CD8-positive, alpha-beta memory T cell (primary cell): ENCODE results near the gene FAM110D. TPM values are rescaled to one million over a fixed set of nuclear protein-coding genes. Genes with fewer than 3 reads are reported as not detected.

Source experiments
- CTCF ChIA-PET: fragments of 350-600 bp; sonication (Branson Sonifier 250); formaldehyde crosslinking; loops from one replicate; lab custom pipeline; 2021; ENCODE audit warnings: antibody characterized with exemption; lab: Charles Lee
- POLR2A ChIA-PET: fragments of 350-600 bp; sonication (Branson Sonifier 250); formaldehyde crosslinking; loops from one replicate; lab custom pipeline; 2021; ENCODE audit warnings: antibody characterized with exemption; lab: Charles Lee
- DNase-seq, 5 donors: peaks; one replicate each; pipeline versions ENCODE4 v3.0.0 to v3.0.0-alpha.2; 2020 to 2022; ENCODE audit warnings: mixed read lengths in 1 of 5
- H3K27ac ChIP-seq: one replicate; pipeline ENCODE4 v1.7.0; 2013; ENCODE audit warnings: low read depth, mild to moderate bottlenecking, low read length, moderate library complexity
- H3K27me3 ChIP-seq: 2 replicates; pipeline ENCODE4 v1.7.0; 2013; ENCODE audit warnings: low read length, mild to moderate bottlenecking; ENCODE audit not compliant: insufficient read depth, poor library complexity, severe bottlenecking
- H3K36me3 ChIP-seq: 2 replicates; pipeline ENCODE4 v1.7.0; 2013; ENCODE audit warnings: mild to moderate bottlenecking, low read length, moderate library complexity; ENCODE audit not compliant: insufficient read depth
- H3K4me1 ChIP-seq: 2 replicates; pipeline ENCODE4 v1.7.0; 2013; ENCODE audit warnings: mild to moderate bottlenecking, low read length, moderate library complexity; ENCODE audit not compliant: insufficient read depth
- H3K4me3 ChIP-seq: 2 replicates; pipeline ENCODE4 v1.7.0; 2013; ENCODE audit warnings: mild to moderate bottlenecking, low read length
- H3K9me3 ChIP-seq: 2 replicates; pipeline ENCODE4 v1.7.0; 2013; ENCODE audit warnings: mild to moderate bottlenecking, low read length
- H3K27ac Mint-ChIP-seq, 8 donors: one replicate each; pipeline ENCODE4 v1.8.0; 2020 to 2021; ENCODE audit warnings: mixed read lengths in 8 of 8, mild to moderate bottlenecking in 6 of 8, inconsistent platforms in 3 of 8, moderate library complexity in 3 of 8
- H3K27me3 Mint-ChIP-seq, 2 donors: one replicate each; pipeline ENCODE4 v1.8.0; 2020 to 2021; ENCODE audit warnings: mixed read lengths in 2 of 2, mild to moderate bottlenecking in 1 of 2, moderate library complexity in 1 of 2
- H3K36me3 Mint-ChIP-seq, 3 donors: one replicate each; pipeline ENCODE4 v1.8.0; 2020 to 2021; ENCODE audit warnings: mixed read lengths in 3 of 3, inconsistent platforms in 1 of 3, mild to moderate bottlenecking in 1 of 3
- H3K4me1 Mint-ChIP-seq, 3 donors: one replicate each; pipeline ENCODE4 v1.8.0; 2020 to 2021; ENCODE audit warnings: mixed read lengths in 3 of 3, inconsistent platforms in 1 of 3, mild to moderate bottlenecking in 1 of 3
- H3K4me3 Mint-ChIP-seq, 7 donors: one replicate each; pipeline ENCODE4 v1.8.0; 2020 to 2021; ENCODE audit warnings: mixed read lengths in 7 of 7, mild to moderate bottlenecking in 6 of 7, moderate library complexity in 4 of 7, inconsistent platforms in 2 of 7
- H3K9me3 Mint-ChIP-seq, 5 donors: one replicate each; pipeline ENCODE4 v1.8.0; 2020 to 2022; ENCODE audit warnings: mixed read lengths in 5 of 5, mild to moderate bottlenecking in 3 of 5, moderate library complexity in 2 of 5, inconsistent platforms in 1 of 5
- polyA plus RNA-seq: library from polyadenylated mRNA; unstranded; fragments of 300-500 nt; fragmentation: Illumina TruSeq; gene quantifications from one replicate; pipeline ENCODE4 v1.2.3, GENCODE V29; 2021
- total RNA-seq, 2 experiments: library from RNA; stranded (reverse); gene quantifications; one replicate each; pipeline ENCODE4 v1.2.3, GENCODE V29; 2021

FAM110D gene
- total and polyA plus RNA-seq, 3 experiments from 2014 or later, result not detected

DNA sequence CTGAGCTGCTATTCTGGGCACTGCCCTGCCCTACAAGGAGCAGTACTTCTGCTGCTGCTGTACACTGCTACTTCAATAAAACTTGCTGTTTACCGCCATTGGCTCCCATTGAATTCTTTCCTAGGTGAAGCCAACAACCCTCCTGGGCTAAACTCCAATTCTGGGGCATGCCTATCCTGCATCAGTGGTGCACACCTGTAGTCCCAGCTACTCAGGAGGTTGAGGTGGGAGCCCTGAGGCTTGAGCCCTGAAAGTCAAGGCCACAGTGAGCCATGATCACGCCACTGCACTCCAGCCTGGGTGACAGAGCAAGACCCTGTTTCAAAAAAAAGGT, 26.1 kb upstream of the FAM110D start:
- no peak overlapping the region for H3K27ac ChIP-seq
- Mint-ChIP-seq H3K27ac (no peak overlapping the region), H3K4me1 (peaks cover 3 to 9% (median 9%) of the 10 kb centered on the region in 3 donors), H3K36me3 (peaks cover 0 to 2% (median 0%) of the 10 kb centered on the region in 3 donors), H3K4me3 (no peak overlapping the region), H3K9me3 (peaks cover 0 to 3% (median 0%) of the 10 kb centered on the region in 5 donors), H3K27me3 (peaks cover 0 to 17% of the 10 kb centered on the region in 2 donors)
- no peaks in the 10 kb centered on the region for H3K36me3 ChIP-seq
- ChIA-PET CTCF (interaction anchor here (0.6 to 1.3 kb wide), 2 partner anchors 12 to 1245 kb away, joined by 3 read pairs; no protein-coding TSS in a partner anchor), POLR2A (interaction anchor here (0.7 kb wide), 1 partner anchor 35 kb away, joined by 3 read pairs; no protein-coding TSS in a partner anchor)
- DNase-seq, result no peak
- no peak overlapping the region for H3K4me3 ChIP-seq
- peaks cover 5% of the 10 kb centered on the region for H3K4me1 ChIP-seq
- H3K27me3 ChIP-seq, result no peaks in the 10 kb centered on the region
- no peaks in the 10 kb centered on the region for H3K9me3 ChIP-seq

DNA sequence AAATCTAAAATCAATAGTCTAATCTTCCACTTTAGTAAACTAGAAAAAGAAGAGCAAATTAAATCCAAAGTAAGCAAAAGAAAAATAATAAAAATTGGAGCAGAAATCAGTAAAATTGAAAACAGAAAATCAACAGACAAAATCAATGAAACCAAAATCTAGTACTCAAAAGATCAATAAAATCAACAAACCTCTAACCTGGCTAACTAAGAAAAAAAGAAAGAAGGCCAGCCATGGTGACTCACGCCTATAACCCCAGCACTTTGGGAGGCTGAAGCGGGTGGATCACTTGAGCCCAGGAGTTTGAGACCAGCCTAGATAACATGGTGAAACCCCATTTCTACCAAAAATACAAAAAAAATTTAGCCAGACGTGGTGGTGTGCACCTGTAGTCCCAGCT, 24.4 kb upstream of the FAM110D start:
- H3K9me3 Mint-ChIP-seq, result peaks cover 0 to 3% (median 0%) of the 10 kb centered on the region in 5 donors
- H3K36me3 ChIP-seq, result no peaks in the 10 kb centered on the region
- ChIA-PET POLR2A (no interaction called here), CTCF (no interaction called here)
- peaks cover 4 to 9% (median 8%) of the 10 kb centered on the region in 3 donors for H3K4me1 Mint-ChIP-seq
- no peak overlapping the region for H3K27ac Mint-ChIP-seq
- H3K4me3 Mint-ChIP-seq, result no peak overlapping the region
- H3K27me3 Mint-ChIP-seq, result peaks cover 0 to 12% of the 10 kb centered on the region in 2 donors
- no peak overlapping the region for H3K27ac ChIP-seq
- no peak overlapping the region for H3K4me3 ChIP-seq
- DNase-seq, result no peak
- no peaks in the 10 kb centered on the region for H3K27me3 ChIP-seq
- no peaks in the 10 kb centered on the region for H3K9me3 ChIP-seq
- peaks cover 0 to 2% (median 0%) of the 10 kb centered on the region in 3 donors for H3K36me3 Mint-ChIP-seq
- H3K4me1 ChIP-seq, result peaks cover 8% of the 10 kb centered on the region

DNA sequence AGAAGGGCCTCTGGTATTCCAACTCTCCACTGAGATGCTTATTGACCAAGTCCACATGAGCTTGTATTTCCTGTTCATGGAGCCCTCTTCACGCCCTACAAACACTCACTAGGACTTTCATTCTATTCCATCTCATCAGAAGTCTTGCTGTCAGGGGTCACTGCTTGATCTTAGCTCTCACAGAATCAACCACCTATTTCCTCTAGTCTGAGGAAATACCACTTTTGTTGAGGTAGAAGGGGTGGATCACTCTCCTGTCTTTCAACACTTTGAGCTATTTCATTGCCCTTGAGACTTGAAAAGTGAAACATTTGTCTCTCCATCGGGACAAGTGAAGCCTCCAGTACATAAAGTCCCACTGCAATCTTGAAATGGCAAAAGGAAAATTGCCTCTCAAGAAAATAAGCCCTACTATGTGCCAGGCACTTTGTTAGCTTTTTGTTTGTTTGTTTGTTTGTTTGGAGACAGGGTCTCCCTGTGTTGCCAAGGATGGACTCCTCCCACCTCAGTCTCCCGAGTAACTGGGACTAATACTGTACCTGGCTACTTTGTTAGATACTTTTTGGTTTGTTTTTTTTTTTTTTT, 19.8 kb upstream of the FAM110D start:
- H3K27ac Mint-ChIP-seq, result peak overlapping the region in 3 of 8 donors; percentile 2 to 47 (median 38)
- H3K4me1 Mint-ChIP-seq, result peaks cover 4 to 9% (median 8%) of the 10 kb centered on the region in 3 donors
- CTCF ChIA-PET, result interaction anchor here (0.7 to 1.7 kb wide), 7 partner anchors 32 to 683 kb away, joined by 3 to 5 read pairs (median 3); no protein-coding TSS in a partner anchor
- H3K4me3 ChIP-seq, result no peak overlapping the region
- H3K36me3 Mint-ChIP-seq, result no peaks in the 10 kb centered on the region
- no peaks in the 10 kb centered on the region for H3K27me3 ChIP-seq
- H3K4me1 ChIP-seq, result peaks cover 8% of the 10 kb centered on the region
- no peaks in the 10 kb centered on the region for H3K36me3 ChIP-seq
- peak overlapping the region; percentile 3 for H3K27ac ChIP-seq
- peak in 1 of 5 donors; percentile 31 for DNase-seq
- H3K9me3 ChIP-seq, result no peaks in the 10 kb centered on the region
- H3K4me3 Mint-ChIP-seq, result no peak overlapping the region
- peaks cover 0 to 3% (median 0%) of the 10 kb centered on the region in 5 donors for H3K9me3 Mint-ChIP-seq
- POLR2A ChIA-PET, result interaction anchor here (1.8 kb wide), 1 partner anchor 28 kb away, joined by 5 read pairs; the partner anchor contains the start of gene PDIK1L
- H3K27me3 Mint-ChIP-seq, result peaks cover 0 to 3% of the 10 kb centered on the region in 2 donors

DNA sequence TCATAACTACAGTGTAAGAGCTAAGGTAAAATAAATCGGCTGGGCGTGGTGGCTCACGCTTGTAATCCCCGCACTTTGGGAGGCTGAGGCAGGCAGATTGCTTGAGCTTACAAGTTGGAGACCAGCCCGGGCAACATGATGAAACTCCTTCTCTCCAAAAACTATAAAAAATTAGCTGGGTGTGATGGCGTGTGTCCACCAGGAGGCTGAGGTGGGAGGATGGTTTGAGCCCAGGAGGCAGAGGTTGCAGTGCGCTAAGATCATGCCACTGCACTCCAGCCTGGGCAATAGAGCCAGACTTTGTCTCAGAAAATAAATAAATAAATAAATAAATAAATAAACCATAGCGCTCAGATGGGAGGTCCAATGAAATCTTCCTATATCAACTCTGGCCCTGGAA, 16.7 kb upstream of the FAM110D start:
- CTCF ChIA-PET, result interaction anchor here (1.0 to 6.5 kb wide), 10 partner anchors 14 to 173 kb away, joined by 3 to 122 read pairs (median 6); partner anchors contain the start of genes CEP85 and PDIK1L

DNA sequence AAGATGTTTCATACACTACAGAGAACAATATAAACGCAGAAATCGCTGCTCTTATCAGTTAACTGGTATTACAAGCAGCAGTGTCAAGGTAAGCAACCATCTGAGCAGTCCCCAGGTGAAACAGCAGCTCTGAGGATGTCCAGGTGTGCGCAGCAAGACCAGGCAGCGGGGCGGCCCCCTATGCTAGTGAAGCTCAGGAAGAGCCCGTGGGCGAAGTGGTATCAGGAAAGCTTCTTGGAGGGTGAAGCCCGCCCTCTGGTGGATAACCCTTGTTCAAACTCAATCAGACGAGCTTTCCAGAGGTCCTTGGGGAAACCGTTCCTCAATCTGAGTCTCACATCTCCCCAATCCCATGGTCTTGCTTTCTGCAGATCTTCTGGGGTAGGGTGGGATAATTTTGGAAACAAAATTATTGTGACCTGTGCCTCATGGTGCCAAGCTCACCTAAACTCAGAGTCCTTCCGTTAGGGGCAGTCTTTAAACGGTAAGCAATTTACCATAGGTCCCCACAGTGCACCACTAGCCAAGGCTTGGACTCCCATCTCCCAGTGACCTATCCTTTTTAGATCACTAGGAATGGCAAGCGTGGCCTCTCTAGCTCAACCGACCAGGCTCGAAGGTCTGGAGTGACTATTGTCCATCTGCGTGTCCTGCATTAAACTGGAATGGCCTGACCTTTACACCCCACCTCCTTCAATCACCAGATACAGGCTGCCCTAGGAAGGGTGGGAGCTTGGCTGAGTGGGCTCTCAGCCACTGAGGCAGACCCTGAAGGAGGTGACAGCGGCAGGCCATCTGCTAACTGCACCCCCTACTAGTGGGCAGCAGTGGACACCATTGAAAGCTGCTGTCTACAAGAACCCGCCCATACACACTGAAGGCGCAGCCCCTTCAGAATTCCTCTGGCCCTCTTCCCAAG, 13.6 kb upstream of the FAM110D start:
- Mint-ChIP-seq H3K27ac (peak overlapping the region in 1 of 8 donors; percentile 62), H3K4me3 (peak overlapping the region in 2 of 7 donors; percentile 29 to 51), H3K27me3 (peaks cover 5 to 25% of the 10 kb centered on the region in 2 donors), H3K9me3 (no peaks in the 10 kb centered on the region), H3K4me1 (peaks cover 2 to 8% (median 6%) of the 10 kb centered on the region in 3 donors), H3K36me3 (no peaks in the 10 kb centered on the region)
- Histone ChIP-seq H3K27me3 (no peaks in the 10 kb centered on the region), H3K9me3 (no peaks in the 10 kb centered on the region), H3K4me3 (no peak overlapping the region), H3K27ac (no peak overlapping the region), H3K36me3 (no peaks in the 10 kb centered on the region), H3K4me1 (peaks cover 3% of the 10 kb centered on the region)
- peak; percentile 56 to 84 (median 66) for DNase-seq
- ChIA-PET POLR2A (interaction anchor here (0.9 to 2.2 kb wide), 4 partner anchors 19 to 41 kb away, joined by 3 to 14 read pairs (median 5); no protein-coding TSS in a partner anchor), CTCF (interaction anchor here (0.6 to 6.5 kb wide), 28 partner anchors 11 to 320 kb away, joined by 3 to 122 read pairs (median 4); partner anchors contain the start of genes CD52, CEP85, PDIK1L and ZNF593)

More for the DNA sequence above, 16.7 kb upstream of the FAM110D start:
- POLR2A ChIA-PET, result interaction anchor here (0.7 kb wide), 1 partner anchor 28 kb away, joined by 8 read pairs; no protein-coding TSS in a partner anchor
- Histone ChIP-seq H3K36me3 (no peaks in the 10 kb centered on the region), H3K4me3 (no peak overlapping the region), H3K9me3 (no peaks in the 10 kb centered on the region), H3K4me1 (peaks cover 11% of the 10 kb centered on the region), H3K27me3 (no peaks in the 10 kb centered on the region), H3K27ac (no peak overlapping the region)
- Mint-ChIP-seq H3K4me1 (peaks cover 6 to 17% (median 14%) of the 10 kb centered on the region in 3 donors), H3K27me3 (peaks cover 3 to 9% of the 10 kb centered on the region in 2 donors), H3K9me3 (no peaks in the 10 kb centered on the region), H3K4me3 (no peak overlapping the region), H3K36me3 (no peaks in the 10 kb centered on the region), H3K27ac (no peak overlapping the region)
- no peak for DNase-seq

DNA sequence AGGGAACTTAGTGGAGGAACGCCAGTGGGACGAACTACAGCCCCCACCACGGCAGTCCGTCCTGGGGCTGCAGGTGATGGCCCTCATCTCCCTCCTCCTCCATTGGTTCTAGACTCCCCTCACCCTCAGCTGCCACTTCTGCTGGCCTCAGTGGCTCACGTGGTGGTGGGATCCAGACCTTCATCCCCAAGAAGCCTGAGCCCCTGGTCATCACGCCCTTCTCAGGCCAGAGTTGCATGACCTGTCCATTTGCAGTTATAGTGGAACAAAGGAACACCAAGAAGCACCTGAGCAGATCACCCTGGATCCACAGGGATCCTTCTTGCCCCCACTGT, 13.0 kb upstream of the FAM110D start:
- H3K4me3 ChIP-seq, result no peak overlapping the region
- no peaks in the 10 kb centered on the region for H3K9me3 Mint-ChIP-seq
- peak overlapping the region in 1 of 8 donors; percentile 62 for H3K27ac Mint-ChIP-seq
- no peaks in the 10 kb centered on the region for H3K36me3 Mint-ChIP-seq
- no peak overlapping the region for H3K4me3 Mint-ChIP-seq
- H3K27ac ChIP-seq, result no peak overlapping the region
- CTCF ChIA-PET, result interaction anchor here (0.7 to 6.5 kb wide), 16 partner anchors 10 to 177 kb away, joined by 3 to 122 read pairs (median 5); partner anchors contain the start of genes CEP85, PDIK1L and ZNF593
- peaks cover 3% of the 10 kb centered on the region for H3K4me1 ChIP-seq
- H3K4me1 Mint-ChIP-seq, result peaks cover 2 to 8% (median 6%) of the 10 kb centered on the region in 3 donors
- POLR2A ChIA-PET, result interaction anchor here (0.9 to 2.2 kb wide), 2 partner anchors 19 to 23 kb away, joined by 5 to 14 read pairs; no protein-coding TSS in a partner anchor
- H3K27me3 Mint-ChIP-seq, result peaks cover 5 to 25% of the 10 kb centered on the region in 2 donors
- no peak for DNase-seq
- no peaks in the 10 kb centered on the region for H3K9me3 ChIP-seq
- no peaks in the 10 kb centered on the region for H3K36me3 ChIP-seq
- no peaks in the 10 kb centered on the region for H3K27me3 ChIP-seq

DNA sequence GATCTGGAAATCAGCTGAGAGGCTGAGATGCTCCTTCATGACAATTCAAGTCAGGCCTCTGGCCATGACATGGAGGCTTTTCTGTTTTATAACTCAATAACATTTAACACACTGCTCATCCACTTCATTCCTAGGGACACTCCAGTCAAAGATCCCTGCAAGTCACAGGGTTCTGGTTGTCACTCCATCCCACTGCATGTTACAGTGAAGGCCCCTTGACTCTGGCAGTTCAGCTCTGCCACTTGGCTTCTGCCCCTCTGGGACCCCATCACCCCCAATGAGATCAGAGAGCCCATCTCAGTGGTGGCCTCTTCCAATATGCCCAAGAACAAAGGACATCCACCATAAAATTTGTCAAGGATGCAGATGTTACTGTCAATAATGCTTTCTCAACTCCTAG, 10.0 kb upstream of the FAM110D start:
- H3K27me3 ChIP-seq, result no peaks in the 10 kb centered on the region
- ChIA-PET CTCF (no interaction called here), POLR2A (no interaction called here)
- no peak overlapping the region for H3K4me3 ChIP-seq
- Mint-ChIP-seq H3K9me3 (no peaks in the 10 kb centered on the region), H3K4me1 (peaks cover 2 to 8% (median 6%) of the 10 kb centered on the region in 3 donors), H3K27me3 (peaks cover 4 to 35% of the 10 kb centered on the region in 2 donors), H3K27ac (no peak overlapping the region), H3K4me3 (no peak overlapping the region), H3K36me3 (no peaks in the 10 kb centered on the region)
- no peak overlapping the region for H3K27ac ChIP-seq
- no peaks in the 10 kb centered on the region for H3K9me3 ChIP-seq
- H3K4me1 ChIP-seq, result peaks cover 3% of the 10 kb centered on the region
- no peaks in the 10 kb centered on the region for H3K36me3 ChIP-seq
- DNase-seq, result no peak
